Nephron (organoid): ENCODE results near the gene TMEM132A.

Source experiments
- H3K27ac Mint-ChIP-seq, 3 experiments: 2 replicates each; pipeline ENCODE4 v1.8.0; 2020; ENCODE audit warnings: mixed read lengths in 3 of 3, mild to moderate bottlenecking in 2 of 3, moderate library complexity in 1 of 3
- H3K27me3 Mint-ChIP-seq: 2 replicates; pipeline ENCODE4 v1.8.0; 2021; ENCODE audit warnings: low read depth, mild to moderate bottlenecking, moderate library complexity, mixed read lengths
- H3K36me3 Mint-ChIP-seq: 2 replicates; pipeline ENCODE4 v1.8.0; 2020; ENCODE audit warnings: low read depth, mixed read lengths
- H3K4me1 Mint-ChIP-seq: 2 replicates; pipeline ENCODE4 v1.8.0; 2020; ENCODE audit warnings: mixed read lengths
- H3K4me3 Mint-ChIP-seq, 3 experiments: 2 replicates each; pipeline ENCODE4 v1.8.0; 2020; ENCODE audit warnings: mild to moderate bottlenecking in 3 of 3, mixed read lengths in 3 of 3, moderate library complexity in 2 of 3
- H3K9me3 Mint-ChIP-seq: 2 replicates; pipeline ENCODE4 v1.8.0; 2020; ENCODE audit warnings: mixed read lengths
- CTCF ChIP-seq, 3 experiments: fragments of 200-600 bp; sonication (generic); IDR thresholded peaks; one replicate each; pipeline ENCODE4 v1.5.0; 2021; ENCODE audit warnings: antibody characterized with exemption in 3 of 3; ENCODE audit not compliant: unreplicated experiment in 3 of 3

Gene TMEM132A

DNA sequence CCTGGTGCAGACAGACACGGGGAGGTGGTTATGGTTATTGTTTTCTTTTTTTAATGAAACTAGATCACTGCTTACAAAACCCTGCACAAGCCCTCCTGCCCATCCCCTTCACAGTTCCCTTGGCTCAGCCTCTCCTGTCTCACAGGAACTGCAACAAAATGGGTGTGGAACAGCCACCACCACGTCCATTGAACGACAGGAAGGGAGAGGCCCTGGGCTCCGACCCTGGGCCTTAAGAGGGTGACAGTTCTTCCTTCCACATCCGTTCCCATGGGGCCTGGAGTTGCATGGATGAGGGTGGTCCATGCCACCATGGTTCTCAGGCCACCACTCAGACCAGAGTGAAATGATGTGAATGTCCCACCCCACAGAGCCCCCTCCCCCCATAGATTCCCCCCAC lies 33.6 kb upstream of the TMEM132A start:
- no peak for TF ChIP-seq CTCF (IDR thresholded peaks at IDR 0.05; ENCODE audit: unreplicated experiment in 3 of 3)
- Mint-ChIP-seq H3K4me3 (no peak overlapping the region), H3K27me3 (no peaks in the 10 kb centered on the region), H3K27ac (no peak overlapping the region), H3K9me3 (peaks cover 2% of the 10 kb centered on the region), H3K4me1 (no peaks in the 10 kb centered on the region), H3K36me3 (peaks cover 53% of the 10 kb centered on the region)

DNA sequence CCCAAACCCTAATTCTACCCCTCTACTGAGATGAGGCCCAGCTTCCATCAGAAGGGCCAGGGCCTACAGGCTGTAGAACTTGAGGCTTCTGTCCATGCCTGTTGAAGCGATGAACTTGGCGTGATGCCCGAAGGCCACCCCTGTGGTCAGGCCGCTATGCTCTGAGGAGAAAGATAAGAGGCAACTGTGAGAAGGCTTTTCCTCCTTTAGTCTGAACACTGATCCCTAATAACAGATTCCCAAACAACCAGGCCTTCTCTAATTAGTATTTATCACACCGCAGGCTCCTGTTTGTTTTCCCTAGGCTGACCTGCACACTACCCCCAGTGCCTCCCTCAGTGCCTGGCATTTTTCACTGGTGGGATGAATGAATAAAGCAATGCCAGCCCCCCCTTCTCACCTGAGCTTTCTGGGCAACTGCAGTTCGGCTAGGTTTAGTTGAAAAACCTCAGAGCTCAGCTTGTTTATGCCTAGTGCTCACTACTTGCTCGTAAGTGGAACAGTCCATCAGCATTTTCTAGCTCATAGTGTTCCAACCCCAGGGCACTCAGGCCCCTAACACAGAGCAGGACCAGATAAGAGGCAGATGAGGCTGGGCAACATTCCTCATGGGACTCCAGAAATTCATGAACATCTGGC lies 33.0 kb upstream of the TMEM132A start:
- no peak overlapping the region for H3K4me3 Mint-ChIP-seq
- TF ChIP-seq CTCF (IDR thresholded peaks at IDR 0.05; ENCODE audit: unreplicated experiment in 3 of 3): no peak
- H3K36me3 Mint-ChIP-seq: peaks cover 56% of the 10 kb centered on the region
- H3K4me1 Mint-ChIP-seq: no peaks in the 10 kb centered on the region
- H3K27me3 Mint-ChIP-seq: no peaks in the 10 kb centered on the region
- H3K27ac Mint-ChIP-seq: no peak overlapping the region
- peaks cover 2% of the 10 kb centered on the region for H3K9me3 Mint-ChIP-seq

DNA sequence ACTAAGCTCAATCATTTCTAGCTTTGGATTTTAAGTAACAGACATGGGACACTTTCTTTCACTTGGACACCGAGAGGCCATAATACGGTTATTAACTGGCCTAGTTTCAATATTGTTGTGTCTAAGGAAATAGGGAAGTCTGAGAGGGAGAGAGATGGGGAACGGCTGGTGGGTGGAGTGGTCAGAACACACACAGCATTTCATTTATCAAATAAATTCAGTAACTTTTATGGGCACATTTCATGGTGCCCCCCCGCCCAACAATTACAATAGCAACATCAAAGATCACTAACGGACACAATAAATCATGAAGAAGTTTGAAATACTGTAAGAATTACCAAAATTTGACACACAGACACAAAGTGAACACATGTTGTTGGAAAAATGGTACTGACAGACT lies 28.6 kb upstream of the TMEM132A start:
- Mint-ChIP-seq H3K9me3 (no peaks in the 10 kb centered on the region), H3K27ac (no peak overlapping the region), H3K36me3 (peaks cover 81% of the 10 kb centered on the region), H3K4me1 (no peaks in the 10 kb centered on the region), H3K27me3 (no peaks in the 10 kb centered on the region), H3K4me3 (no peak overlapping the region)
- no peak for TF ChIP-seq CTCF (IDR thresholded peaks at IDR 0.05; ENCODE audit: unreplicated experiment in 3 of 3)

- TF ChIP-seq CTCF (IDR thresholded peaks at IDR 0.05; ENCODE audit: unreplicated experiment in 3 of 3): no peak
- Mint-ChIP-seq H3K36me3 (peaks cover 80% of the 10 kb centered on the region), H3K4me3 (no peak overlapping the region), H3K4me1 (no peaks in the 10 kb centered on the region), H3K9me3 (no peaks in the 10 kb centered on the region), H3K27me3 (no peaks in the 10 kb centered on the region), H3K27ac (no peak overlapping the region)
Measured at GRCh38 chr11:60897496-60897895, 26.8 kb upstream of the TMEM132A start.

- Mint-ChIP-seq H3K36me3 (peaks cover 79% of the 10 kb centered on the region), H3K27ac (no peak overlapping the region), H3K27me3 (no peaks in the 10 kb centered on the region), H3K4me1 (peaks cover 7% of the 10 kb centered on the region), H3K4me3 (peak overlapping the region in 1 of 3 experiments; percentile 36), H3K9me3 (no peaks in the 10 kb centered on the region)
- peak; percentile 90 to 94 (median 93) for TF ChIP-seq CTCF (IDR thresholded peaks at IDR 0.05; ENCODE audit: unreplicated experiment in 3 of 3)
Measured at GRCh38 chr11:60899046-60899936, 25.0 kb upstream of the TMEM132A start.
